Caco-2 (cell line): Measurements from ENCODE around the gene TMEM131L. TPM values are rescaled to one million over a fixed set of nuclear protein-coding genes. Genes with fewer than 3 reads are reported as not detected.

Experiments
- BruUV-seq: library from RNA; stranded (reverse); fragments of 400-500 nt; replicated peaks from 2 replicates; lab custom pipeline; 2021; lab: Mats Ljungman, UMichigan
- CTCF ChIA-PET: fragments of 300-600 bp; sonication (Branson Sonifier 250); formaldehyde crosslinking; loops from one replicate; lab custom pipeline; 2022; ENCODE audit warnings: antibody characterized with exemption; lab: Charles Lee
- POLR2A ChIA-PET: fragments of 300-600 bp; sonication (Branson Sonifier 250); formaldehyde crosslinking; loops from one replicate; lab custom pipeline; 2022; ENCODE audit warnings: antibody characterized with exemption; lab: Charles Lee
- DNase-seq, 2 experiments: peaks; one replicate each; pipeline versions ENCODE4 v3.0.0 to v3.0.0-alpha.2; 2020 to 2022
- H3K27me3 ChIP-seq: replicated peaks from 2 replicates; pipeline ENCODE4 v1.6.0; 2011; ENCODE audit warnings: low read length; ENCODE audit not compliant: control insufficient read depth, insufficient read depth
- H3K36me3 ChIP-seq: 2 replicates; pipeline ENCODE4 v1.5.1; 2011; ENCODE audit warnings: low read length; ENCODE audit not compliant: control insufficient read depth, insufficient read depth
- H3K4me1 ChIP-seq: fragments of 250-450 bp; sonication (Bioruptor Pico); 2 replicates; pipeline ENCODE4 v1.5.1; 2020; ENCODE audit warnings: mild to moderate bottlenecking
- H3K4me3 ChIP-seq: 2 replicates; pipeline ENCODE4 v1.5.1; 2011; ENCODE audit warnings: low read depth, mild to moderate bottlenecking, control low read depth, low read length
- H3K9me3 ChIP-seq: fragments of 250-450 bp; sonication (Bioruptor Pico); 2 replicates; pipeline ENCODE4 v1.5.1; 2020; ENCODE audit warnings: mild to moderate bottlenecking, moderate library complexity
- H3K27ac Mint-ChIP-seq: one replicate; pipeline ENCODE4 v1.8.0; 2022; ENCODE audit warnings: mixed read lengths; ENCODE audit not compliant: unreplicated experiment
- H3K27me3 Mint-ChIP-seq: one replicate; pipeline ENCODE4 v1.8.0; 2022; ENCODE audit warnings: mixed read lengths; ENCODE audit not compliant: insufficient read depth, unreplicated experiment
- H3K36me3 Mint-ChIP-seq: one replicate; pipeline ENCODE4 v1.8.0; 2022; ENCODE audit warnings: mild to moderate bottlenecking, mixed read lengths; ENCODE audit not compliant: insufficient read depth, unreplicated experiment
- H3K4me1 Mint-ChIP-seq: one replicate; pipeline ENCODE4 v1.8.0; 2022; ENCODE audit warnings: low read depth, mixed read lengths; ENCODE audit not compliant: unreplicated experiment
- H3K4me3 Mint-ChIP-seq: one replicate; pipeline ENCODE4 v1.8.0; 2022; ENCODE audit warnings: mild to moderate bottlenecking, moderate library complexity, mixed read lengths; ENCODE audit not compliant: unreplicated experiment
- H3K9me3 Mint-ChIP-seq: one replicate; pipeline ENCODE4 v1.8.0; 2022; ENCODE audit warnings: mixed read lengths; ENCODE audit not compliant: unreplicated experiment
- intact Hi-C: fragments of 100-400 bp; cut with micrococcal nuclease; formaldehyde crosslinking; loops from one replicate; pipeline ENCODE4 v1.10.0; 2022; ENCODE audit not compliant: unreplicated experiment
- total RNA-seq: library from RNA; stranded (reverse); gene quantifications from 2 replicates; pipeline ENCODE4 v1.2.3, GENCODE V29; 2022
- TF ChIP-seq, protein P1 (sequence below), 2 experiments: fragments of 200-600 bp in 1 of 2; IDR thresholded peaks; 1 replicate in 1 of 2; 2 replicates in 1 of 2; pipeline versions ENCODE4 v1.5.1 to v1.8.0; 2011 to 2022; ENCODE audit warnings: antibody characterized with exemption in 1 of 2, control low read depth in 1 of 2, inconsistent platforms in 1 of 2, low read depth in 1 of 2, low read length in 1 of 2, mild to moderate bottlenecking in 1 of 2, moderate library complexity in 1 of 2; ENCODE audit not compliant: insufficient read depth in 1 of 2, severe bottlenecking in 1 of 2, unreplicated experiment in 1 of 2

Gene TMEM131L
- total RNA-seq, 1 experiment from 2014 or later = 20.8 TPM

DNA sequence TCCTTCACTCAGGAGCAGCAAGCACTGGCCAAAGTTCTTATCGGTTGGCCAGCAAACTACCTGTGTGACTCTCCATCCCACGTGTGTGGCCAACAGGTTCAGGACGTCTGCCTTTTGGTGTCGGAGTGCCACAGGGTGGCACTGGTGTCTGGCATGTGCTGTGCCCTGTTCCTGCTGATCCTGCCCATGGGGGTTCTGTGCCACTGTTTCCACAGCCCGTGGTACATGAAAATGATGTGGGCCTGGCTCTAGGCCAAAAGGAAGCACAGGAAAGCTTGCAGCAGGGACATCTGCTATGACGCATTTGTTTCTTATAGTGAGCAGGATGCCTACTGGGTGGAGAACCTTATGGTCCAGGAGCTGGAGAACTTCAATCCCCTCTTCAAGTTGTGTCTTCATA is 213.3 kb downstream of the TMEM131L start:
- Mint-ChIP-seq H3K9me3 (no peaks in the 10 kb centered on the region), H3K27me3 (peaks cover 3% of the 10 kb centered on the region), H3K4me3 (no peak overlapping the region), H3K27ac (no peak overlapping the region), H3K4me1 (no peaks in the 10 kb centered on the region), H3K36me3 (peaks cover 4% of the 10 kb centered on the region)
- no peak overlapping the region for H3K4me3 ChIP-seq
- H3K27me3 ChIP-seq = no peaks in the 10 kb centered on the region
- H3K36me3 ChIP-seq = no peaks in the 10 kb centered on the region
- ChIA-PET CTCF (no interaction called here), POLR2A (no interaction called here)
- BruUV-seq = no TSS peak
- 0 out of 2 replicates have a peak, but pooled peaks cover 3% of the 10 kb centered on the region for H3K9me3 ChIP-seq
- intact Hi-C loops = no loop called here
- TF ChIP-seq, protein P1, sequence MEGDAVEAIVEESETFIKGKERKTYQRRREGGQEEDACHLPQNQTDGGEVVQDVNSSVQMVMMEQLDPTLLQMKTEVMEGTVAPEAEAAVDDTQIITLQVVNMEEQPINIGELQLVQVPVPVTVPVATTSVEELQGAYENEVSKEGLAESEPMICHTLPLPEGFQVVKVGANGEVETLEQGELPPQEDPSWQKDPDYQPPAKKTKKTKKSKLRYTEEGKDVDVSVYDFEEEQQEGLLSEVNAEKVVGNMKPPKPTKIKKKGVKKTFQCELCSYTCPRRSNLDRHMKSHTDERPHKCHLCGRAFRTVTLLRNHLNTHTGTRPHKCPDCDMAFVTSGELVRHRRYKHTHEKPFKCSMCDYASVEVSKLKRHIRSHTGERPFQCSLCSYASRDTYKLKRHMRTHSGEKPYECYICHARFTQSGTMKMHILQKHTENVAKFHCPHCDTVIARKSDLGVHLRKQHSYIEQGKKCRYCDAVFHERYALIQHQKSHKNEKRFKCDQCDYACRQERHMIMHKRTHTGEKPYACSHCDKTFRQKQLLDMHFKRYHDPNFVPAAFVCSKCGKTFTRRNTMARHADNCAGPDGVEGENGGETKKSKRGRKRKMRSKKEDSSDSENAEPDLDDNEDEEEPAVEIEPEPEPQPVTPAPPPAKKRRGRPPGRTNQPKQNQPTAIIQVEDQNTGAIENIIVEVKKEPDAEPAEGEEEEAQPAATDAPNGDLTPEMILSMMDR (IDR thresholded peaks at IDR 0.05; ENCODE audit: insufficient read depth in 1 of 2, low read depth in 1 of 2, low read length in 1 of 2, severe bottlenecking in 1 of 2, unreplicated experiment in 1 of 2) = no peak
- no peaks in the 10 kb centered on the region for H3K4me1 ChIP-seq
- DNase-seq = no peak

DNA sequence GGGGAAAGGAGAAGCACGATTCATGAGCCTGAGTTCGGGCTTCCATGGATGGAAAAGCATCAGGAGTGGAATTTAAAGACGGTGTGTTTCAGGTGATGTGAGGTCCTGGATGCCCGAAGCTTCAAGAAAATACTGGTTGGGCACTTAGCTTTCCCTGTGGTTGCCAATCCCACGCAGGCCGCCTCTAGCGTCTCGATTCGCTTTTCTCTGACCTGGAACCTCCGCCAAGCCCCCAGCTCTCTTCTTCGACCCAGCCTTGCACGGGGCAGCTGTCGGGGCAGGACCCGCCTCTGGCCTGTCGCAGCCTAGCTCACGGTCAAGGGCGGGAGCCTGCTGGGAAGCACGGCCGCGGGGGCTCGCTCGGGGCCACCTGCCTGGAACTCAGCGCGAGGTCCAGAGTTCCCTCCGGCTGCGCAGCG is 217.6 kb downstream of the TMEM131L start:
- Histone ChIP-seq H3K4me3 (peak overlapping the region; percentile 49), H3K9me3 (peaks cover 25% of the 10 kb centered on the region), H3K4me1 (no peaks in the 10 kb centered on the region), H3K27me3 (no peaks in the 10 kb centered on the region), H3K36me3 (no peaks in the 10 kb centered on the region)
- CTCF ChIA-PET = interaction anchor here (2.0 kb wide), 1 partner anchor 66 kb away, joined by 5 read pairs; no protein-coding TSS in a partner anchor
- POLR2A ChIA-PET = no interaction called here
- Mint-ChIP-seq H3K36me3 (peaks cover 4% of the 10 kb centered on the region), H3K27ac (no peak overlapping the region), H3K4me3 (peak overlapping the region; percentile 77), H3K27me3 (no peaks in the 10 kb centered on the region), H3K4me1 (peaks cover 8% of the 10 kb centered on the region), H3K9me3 (peaks cover 10% of the 10 kb centered on the region)
- BruUV-seq = no TSS peak
- no peak for DNase-seq
- intact Hi-C loops = loop anchor here (2.0 kb wide), 1 partner anchor 67 kb away; no protein-coding TSS in a partner anchor
- TF ChIP-seq, protein P1 (IDR thresholded peaks at IDR 0.05; ENCODE audit: insufficient read depth in 1 of 2, low read depth in 1 of 2, low read length in 1 of 2, severe bottlenecking in 1 of 2, unreplicated experiment in 1 of 2) = no peak

DNA sequence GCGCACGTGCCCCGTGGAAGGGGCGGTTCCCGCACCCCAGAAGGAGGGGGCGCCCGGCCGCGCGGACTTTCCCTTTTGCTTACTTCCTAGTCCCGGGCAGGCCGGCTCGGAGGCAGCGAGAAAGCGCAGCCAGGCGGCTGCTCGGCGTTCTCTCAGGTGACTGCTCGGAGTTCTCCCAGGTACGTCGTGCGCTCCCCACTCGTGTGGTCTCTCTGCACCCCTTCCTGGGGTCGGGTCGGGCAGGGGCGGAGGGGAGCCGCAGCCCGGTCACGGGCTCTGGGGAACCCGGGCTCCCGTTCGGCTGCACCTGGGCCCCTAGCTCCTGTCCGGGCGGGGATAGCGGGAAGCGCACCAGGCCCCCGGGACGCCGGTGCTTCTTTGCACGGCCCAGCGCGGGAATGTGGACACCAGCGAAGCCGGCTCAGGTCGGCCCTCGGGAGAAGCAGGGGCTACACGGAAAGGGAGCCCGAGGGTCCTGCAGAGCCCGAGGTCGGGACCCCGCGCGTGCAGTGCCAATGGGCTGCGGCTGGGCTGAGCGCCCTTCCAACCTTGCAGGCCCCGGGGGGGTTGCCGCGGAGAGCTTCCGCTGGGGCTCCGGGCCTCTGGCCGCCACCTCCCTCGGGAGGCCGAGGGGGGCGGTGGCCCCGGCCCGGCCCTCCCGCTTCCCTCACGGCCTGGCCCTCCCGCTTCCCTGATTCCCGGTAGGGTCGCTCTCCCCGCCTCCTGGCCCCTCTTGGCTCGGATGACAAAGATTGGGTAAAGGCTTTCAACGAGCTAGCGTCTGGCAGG is 218.2 kb downstream of the TMEM131L start, which contains the start of gene TLR2:
Gene TLR2, plus strand, starts transcription at position 99 of the 789 bp plus-strand sequence. CDS start 18,628 bp downstream, outside the sequence.
- H3K4me1 Mint-ChIP-seq = peaks cover 8% of the 10 kb centered on the region
- intact Hi-C loops = loop anchor here (2.0 kb wide), 1 partner anchor 66 kb away; no protein-coding TSS in a partner anchor
- peaks cover 25% of the 10 kb centered on the region for H3K9me3 ChIP-seq
- no TSS peak for BruUV-seq
- H3K36me3 Mint-ChIP-seq = peaks cover 4% of the 10 kb centered on the region
- DNase-seq = peak; percentile 68 to 72
- peak within 1 kb of the TSS; percentile 49 for H3K4me3 ChIP-seq
- TF ChIP-seq, protein P1 (IDR thresholded peaks at IDR 0.05; ENCODE audit: insufficient read depth in 1 of 2, low read depth in 1 of 2, low read length in 1 of 2, severe bottlenecking in 1 of 2, unreplicated experiment in 1 of 2) = peak in 1 of 2 experiments; percentile 7
- peaks cover 10% of the 10 kb centered on the region for H3K9me3 Mint-ChIP-seq
- ChIA-PET CTCF (interaction anchor here (2.0 kb wide), 1 partner anchor 66 kb away, joined by 5 read pairs; no protein-coding TSS in a partner anchor), POLR2A (no interaction called here)
- peak within 1 kb of the TSS; percentile 77 for H3K4me3 Mint-ChIP-seq
- no peaks in the 10 kb centered on the region for H3K36me3 ChIP-seq
- H3K27me3 Mint-ChIP-seq = no peaks in the 10 kb centered on the region
- H3K27ac Mint-ChIP-seq = no peak within 1 kb of the TSS
- H3K27me3 ChIP-seq = no peaks in the 10 kb centered on the region
- no peaks in the 10 kb centered on the region for H3K4me1 ChIP-seq
